GM21825 (cell line): ENCODE results near the gene CST9.
"Not testable (repeated sequence)": the region's sequence is repeated elsewhere in the genome, so short reads cannot be mapped to it uniquely, and the experiment has no call there.

ENCODE experiments used
- ATAC-seq: cut with Tn5 transposase; IDR thresholded peaks from one replicate; pipeline ENCODE4 v1.9.1; 2021; ENCODE audit warnings: mild to moderate bottlenecking, moderate library complexity; ENCODE audit not compliant: unreplicated experiment

CST9 gene

GRCh38 chr20:23624324-23624691 is 18.6 kb upstream of the CST9 start:
- no peak for ATAC-seq

DNA sequence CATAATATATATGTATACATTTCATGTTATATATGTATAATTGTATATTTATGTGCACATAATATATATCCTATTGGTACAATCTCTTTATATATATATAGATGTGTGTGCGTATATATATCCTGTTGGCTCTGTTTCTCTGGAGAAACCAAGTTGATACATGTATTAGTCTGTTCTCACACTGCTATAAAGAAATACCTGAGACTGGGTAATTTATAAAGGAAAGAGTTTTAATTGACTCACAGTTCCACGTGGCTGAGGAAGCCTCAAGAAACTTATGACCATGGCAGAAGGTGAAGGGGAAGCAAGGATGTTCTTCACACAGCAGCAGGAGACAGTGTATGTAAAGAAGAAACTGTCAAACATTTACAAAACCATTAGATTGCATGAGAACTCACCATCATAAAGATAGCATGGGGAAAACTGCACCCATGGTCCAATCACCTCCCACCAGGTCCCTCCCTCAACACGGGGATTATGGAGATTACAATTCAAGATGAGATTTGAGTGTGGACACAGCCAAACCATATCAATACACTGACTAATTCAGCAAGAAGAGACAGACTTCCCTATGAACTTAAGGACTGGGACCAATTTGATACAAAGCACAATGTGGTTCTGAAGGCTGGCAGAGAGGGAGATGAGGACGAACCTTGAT is 18.1 kb upstream of the CST9 start:
- ATAC-seq, result no peak

DNA sequence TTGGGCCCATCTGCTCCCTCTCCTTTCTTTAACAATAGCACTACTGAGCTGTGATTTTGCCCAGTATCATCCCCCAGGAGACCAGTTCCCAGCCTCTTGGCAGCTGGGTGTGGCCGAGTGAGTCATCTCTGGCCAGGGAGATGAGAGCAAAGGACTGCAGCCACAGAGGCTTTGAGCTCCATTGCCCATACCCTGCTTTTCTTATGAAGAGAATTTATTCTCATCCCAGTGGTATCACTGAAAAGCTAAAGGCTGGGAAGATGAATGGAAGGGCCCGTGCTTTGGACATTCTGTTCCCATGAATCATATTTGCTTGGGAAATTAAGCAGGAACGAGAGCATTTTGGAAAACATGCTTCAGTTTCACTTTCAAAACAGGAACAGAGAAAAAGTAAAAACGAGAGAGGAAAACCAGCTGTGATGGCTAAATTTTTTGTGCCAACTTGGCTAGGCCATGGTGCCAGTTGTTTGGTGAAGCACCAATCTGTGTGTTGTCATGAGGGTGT is 17.2 kb upstream of the CST9 start:
- peak; percentile 74 for ATAC-seq

DNA sequence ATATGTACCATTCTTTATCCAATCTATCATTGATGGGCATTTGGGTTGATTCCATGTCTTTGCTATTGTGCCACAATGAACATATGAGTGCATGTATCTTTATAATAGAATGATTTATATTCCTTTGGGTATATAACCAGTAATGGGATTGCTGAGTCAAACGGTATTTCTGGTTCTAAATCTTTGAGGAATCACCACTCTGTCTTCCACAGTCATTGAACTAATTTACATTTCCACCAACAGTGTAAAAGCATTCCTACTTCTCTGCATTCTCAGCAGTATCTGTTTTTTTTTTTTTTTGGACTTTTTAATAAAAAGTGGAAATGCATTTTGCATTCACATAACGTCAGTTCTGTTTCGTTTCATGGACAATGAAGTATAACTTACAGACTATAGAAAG is 16.7 kb upstream of the CST9 start:
- not testable (repeated sequence) for ATAC-seq

DNA sequence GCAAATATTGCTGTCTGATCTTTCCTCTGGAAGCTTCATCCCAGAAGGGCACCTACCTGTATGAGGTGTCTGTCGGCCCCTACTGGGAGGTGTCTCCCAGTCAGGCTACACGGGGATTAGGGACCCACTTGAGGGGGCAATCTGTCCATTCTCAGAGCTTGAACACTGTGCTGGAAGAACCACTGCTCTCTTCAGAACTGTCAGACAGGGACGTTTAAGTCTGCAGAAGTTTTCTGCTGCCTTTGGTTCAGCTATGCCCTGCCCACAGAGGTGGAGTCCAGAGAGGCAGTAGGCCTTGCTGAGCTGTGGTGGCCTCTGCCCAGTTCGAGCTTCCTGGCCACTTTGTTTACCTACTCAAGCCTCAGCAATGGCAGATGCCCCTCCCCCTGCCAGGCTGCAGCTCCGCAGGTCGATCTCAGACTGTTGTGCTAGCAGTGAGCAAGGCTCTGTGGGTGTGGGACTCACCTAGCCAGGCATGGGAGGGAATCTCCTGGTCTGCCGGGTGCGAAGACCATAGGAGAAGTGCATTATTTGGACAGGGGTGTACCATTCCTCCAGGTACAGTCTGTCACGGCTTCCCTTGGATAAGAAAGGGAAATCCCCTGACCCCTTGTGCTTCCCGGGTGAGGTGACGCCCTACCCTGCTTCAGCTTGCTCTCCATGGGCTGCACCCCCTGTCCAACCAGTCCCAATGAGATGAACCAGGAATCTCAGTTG is 15.1 kb upstream of the CST9 start:
- ATAC-seq, result not testable (repeated sequence)

DNA sequence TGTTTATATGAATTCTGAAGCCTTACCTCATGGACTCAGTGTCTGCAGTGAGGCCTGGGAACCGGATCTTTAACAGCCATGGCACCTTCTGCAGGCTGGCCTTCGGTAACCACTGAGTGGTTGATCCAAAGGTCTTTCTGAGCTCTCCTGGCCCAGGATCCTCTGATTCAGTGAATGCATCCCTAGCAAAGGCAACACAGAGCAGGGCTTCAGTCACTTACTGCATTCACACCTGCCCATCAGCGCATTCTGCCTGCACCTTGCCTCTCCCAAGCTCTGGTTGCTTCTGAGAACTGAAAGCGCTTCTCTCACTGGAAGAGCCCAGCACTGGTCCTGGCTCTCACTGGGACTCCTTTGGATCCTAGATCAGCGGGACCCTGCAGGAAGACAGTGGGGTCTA is 8.4 kb upstream of the CST9 start:
- ATAC-seq, result no peak

DNA sequence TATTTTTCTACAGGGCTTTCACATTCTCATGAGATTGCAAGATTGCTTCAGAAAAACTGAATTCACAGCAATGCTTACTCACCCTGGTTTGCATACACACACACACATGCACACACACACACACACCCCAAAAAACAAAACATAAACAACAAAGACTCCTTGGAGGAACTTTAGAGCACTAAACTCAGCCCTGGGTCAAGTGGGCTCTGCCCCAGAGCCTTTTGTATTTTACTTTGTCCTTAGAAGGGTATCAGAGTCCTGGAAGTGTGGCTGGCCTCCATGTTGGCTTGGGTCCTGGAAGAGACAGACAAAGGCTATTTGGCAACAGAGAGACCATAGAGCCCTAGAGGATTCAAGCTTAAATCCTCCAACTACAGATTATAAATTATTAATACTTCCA is 8.0 kb upstream of the CST9 start:
- no peak for ATAC-seq

DNA sequence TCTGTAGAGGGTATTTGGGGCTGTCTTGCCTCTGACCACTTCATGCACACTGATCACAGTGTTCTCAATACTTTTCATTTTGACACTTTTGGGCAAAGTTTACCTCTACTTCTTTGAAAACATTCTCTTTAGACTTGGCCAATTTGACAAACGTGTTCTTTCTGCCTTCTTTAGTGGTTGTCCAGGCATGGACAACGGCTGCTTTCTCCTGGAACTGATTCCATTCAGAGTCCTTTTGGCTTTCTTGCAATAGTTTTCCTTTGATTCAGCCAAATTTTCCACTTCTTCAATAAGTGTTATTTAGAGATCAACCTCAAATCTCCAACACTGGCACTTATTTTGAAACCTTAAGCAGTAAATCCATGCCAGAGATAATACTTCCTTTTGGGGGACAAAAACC is 6.7 kb upstream of the CST9 start:
- no peak for ATAC-seq

DNA sequence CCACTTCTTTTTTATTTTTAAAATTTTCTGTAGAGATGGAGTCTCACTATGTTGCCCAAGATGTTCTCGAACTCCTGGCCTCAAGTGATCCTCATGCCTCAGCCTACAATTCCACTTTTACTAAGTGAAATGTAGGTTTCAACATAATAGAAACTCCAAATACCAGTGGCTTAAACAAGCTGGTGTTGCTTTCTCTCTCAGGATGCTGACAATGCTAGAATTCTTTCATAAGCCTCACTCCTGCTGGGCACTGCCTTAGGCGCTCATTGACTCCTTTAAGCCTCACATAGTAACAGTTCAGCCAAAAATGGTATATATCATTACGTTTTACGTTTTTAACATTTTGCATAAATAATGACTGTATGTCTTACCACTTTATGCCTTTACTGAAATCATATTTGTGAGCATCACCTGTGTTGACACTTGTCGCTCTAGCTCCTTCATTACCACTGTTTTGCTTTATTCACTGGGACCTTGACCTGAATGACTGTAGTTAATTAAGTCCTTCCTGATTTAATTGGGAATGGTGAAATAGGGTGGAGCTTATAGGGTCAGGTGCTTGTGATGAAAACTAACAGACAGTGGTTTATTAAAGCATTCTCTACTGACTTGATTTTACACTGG is 3.9 kb upstream of the CST9 start:
- no peak for ATAC-seq

GRCh38 chr20:23608251-23608846 is 2.6 kb upstream of the CST9 start:
- no peak for ATAC-seq

GRCh38 chr20:23607497-23608245 is 2.0 kb upstream of the CST9 start:
- no peak for ATAC-seq

- ATAC-seq, result peak; percentile 90
Measured at GRCh38 chr20:23606652-23607049, 934 bp upstream of the CST9 start.

DNA sequence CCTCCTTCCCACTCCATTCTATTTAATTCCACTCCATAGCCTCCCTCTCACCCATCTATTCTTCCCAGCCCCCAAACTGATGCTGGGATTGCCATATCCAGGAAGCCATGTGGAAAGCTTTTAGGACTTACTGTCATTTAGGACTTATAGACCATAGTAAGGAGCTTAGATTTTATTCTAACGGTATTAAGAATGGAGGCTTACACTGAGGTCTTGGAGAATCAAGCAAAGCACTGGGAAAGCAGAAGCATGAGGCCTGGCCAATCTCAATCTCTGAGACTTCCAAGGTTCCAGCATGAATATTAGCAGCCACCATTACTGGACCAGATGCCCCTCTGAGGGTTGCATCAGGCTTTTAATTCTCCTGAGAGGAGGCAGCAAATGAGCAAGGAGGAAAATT is 1.4 kb downstream of the CST9 start:
- no peak for ATAC-seq

DNA sequence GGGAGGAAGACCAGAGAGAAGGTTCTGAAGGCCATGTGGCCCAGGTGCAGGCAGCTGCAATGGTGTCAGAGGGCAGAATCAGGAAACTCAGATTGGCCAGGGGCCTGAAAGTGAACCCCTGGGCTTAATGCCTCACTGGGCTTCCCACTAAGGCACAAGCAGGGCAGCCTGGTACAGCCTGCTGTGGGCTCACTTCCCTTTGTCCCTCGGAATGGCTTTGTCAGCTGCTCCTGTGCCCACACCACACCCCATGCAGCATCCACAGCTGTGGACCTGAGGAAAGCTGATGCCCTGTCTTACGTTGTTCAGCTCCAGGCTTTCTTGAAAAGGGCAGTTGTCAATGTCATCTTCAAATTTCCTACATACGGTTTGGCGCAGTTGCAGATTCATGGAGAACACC is 2.4 kb downstream of the CST9 start:
- ATAC-seq, result no peak

DNA sequence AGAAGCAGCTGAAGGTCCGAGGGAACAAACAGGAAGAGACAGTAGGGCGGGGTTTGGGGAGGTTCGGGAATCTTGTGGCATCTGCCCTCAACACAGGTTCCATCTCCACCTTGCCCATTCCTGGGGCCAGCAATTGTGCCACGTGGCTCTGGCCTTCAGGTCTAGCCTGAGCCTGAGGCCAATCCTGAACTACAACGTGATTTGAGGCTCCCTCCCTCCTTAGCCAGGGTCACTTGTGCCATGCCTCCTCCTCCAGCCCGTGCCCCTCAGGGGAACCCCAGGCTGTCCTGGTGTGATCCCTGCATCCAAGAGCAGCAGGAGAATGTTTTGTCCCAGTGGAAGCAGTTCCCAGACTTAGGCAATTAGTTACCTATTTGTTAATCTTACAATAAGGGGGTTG is 3.0 kb downstream of the CST9 start:
- no peak for ATAC-seq

DNA sequence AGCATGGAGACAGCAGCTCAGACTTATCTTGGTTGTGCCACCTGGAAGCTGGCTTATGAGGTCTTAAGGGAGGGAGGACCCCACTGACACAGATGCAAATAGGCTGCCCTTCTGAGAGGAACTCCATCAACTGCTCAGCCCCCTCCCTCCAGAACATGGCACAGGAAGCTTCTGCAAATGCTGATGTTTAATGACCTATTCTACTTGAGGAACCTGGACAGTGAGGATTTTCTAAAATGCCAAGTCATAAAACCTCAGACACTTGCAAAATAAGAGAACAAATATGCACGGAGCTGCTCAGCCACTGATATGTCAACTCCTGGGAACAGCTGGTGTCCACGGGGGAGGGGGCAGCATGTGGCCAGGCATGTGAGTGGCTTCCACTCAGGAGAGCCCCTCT is 3.5 kb downstream of the CST9 start:
- no peak for ATAC-seq

DNA sequence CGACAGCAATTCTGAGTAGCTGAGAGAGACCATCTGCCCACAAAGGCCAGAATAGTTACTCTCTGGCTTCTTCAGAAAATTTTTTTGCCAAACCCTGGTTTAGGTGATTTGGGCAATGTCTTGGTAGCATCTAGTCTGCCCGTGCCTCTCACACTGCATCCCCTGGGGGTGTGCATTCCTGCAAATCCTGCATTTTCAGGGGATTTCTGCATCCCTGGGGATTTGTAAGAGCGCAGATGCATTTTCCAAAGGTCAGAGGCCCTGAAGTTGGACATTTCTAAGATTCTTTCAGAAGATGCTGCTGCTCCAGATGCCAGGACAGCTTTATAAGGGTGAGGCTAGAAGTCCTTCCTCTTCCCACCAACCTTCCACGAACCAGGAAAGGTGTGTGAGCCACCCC is 4.0 kb downstream of the CST9 start:
- no peak for ATAC-seq

GRCh38 chr20:23598481-23598880 is 7.2 kb downstream of the CST9 start:
- ATAC-seq, result no peak

GRCh38 chr20:23596579-23597250 is 9.0 kb downstream of the CST9 start:
- no peak for ATAC-seq

- ATAC-seq, result no peak
Measured at GRCh38 chr20:23595941-23596340, 9.8 kb downstream of the CST9 start.
